ENCODE measurements around the gene KRTAP26-1.

Gene KRTAP26-1

DNA sequence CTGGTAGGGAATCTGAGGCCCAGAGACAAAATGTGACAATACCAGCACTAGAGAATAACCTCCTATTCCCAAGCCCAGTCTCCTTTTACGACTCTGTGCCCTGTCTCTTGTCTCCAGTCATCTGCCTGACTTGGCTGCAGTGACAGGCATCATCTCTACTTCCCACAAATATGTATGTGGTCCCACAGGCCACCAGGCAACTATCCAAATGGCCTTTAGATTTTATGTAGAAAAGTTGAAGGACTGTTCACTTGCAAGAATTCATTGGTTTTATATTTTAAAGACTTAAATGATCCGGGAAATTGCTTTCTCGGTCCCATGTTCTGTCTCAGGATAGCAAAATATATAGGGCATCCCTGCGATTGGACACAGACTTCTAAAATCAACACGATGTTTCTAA, 49.0 kb downstream of the KRTAP26-1 start:
- DNase-seq (ENCODE audit: low read depth) = no peak

- no peak for DNase-seq (ENCODE audit: low read depth)
These were observed 50.1 kb downstream of the KRTAP26-1 start for GRCh38 chr21:30269803-30270530.

All from activated T-cell treated with anti-CD3 and anti-CD28 coated beads for 1 hour (primary cell).